UCSD-AML1 (cell line): ENCODE measurements around the gene NSMCE1.
A peak's percentile ranks its signal among the peaks of the same experiment; 100 is the strongest.

Experiments used
- DNase-seq: peaks from one replicate; lab custom pipeline; 2025; ENCODE audit not compliant: unreplicated experiment; lab: John Stamatoyannopoulos, UW

Gene NSMCE1

DNA sequence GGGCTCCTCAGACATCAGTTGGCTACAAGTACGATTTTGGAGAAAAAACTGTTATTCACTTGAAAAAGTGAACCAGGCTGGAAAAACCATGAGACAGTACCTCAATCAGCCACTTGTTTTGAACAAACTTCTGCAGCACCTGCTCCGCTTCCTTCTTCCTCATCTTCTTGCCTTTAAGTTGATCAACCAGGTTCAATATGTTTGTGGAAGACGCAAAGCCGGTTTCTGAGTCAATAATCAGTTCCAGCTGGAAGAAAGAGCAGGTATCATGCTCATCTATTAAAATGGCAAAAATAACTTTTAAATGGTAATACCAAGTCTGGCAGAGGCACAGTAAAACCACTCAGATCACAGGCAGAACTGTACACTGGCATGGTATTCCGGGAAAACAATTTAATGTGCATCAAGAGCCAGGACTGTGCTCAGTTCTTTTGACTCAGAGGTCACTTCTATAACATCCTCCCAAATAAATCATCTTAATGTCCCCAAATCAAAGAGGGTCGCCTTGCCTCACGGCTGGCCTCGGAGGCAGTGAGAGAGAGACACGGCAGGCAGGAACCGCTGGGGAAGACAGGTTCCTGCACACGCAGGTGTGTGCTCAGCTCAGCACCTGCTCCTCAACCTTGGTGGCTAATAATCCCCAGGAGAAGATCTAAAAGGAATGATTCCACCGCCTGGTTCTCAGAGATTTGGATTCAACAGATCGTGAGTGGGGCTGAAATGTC, 35.5 kb downstream of the NSMCE1 start:
- no peak for DNase-seq

- DNase-seq, result peak; percentile 51
Measured at GRCh38 chr16:27232061-27232900, 36.3 kb downstream of the NSMCE1 start.

GRCh38 chr16:27231692-27232060, 36.9 kb downstream of the NSMCE1 start:
- DNase-seq, result no peak

GRCh38 chr16:27230562-27231001, 38.0 kb downstream of the NSMCE1 start:
- DNase-seq, result no peak

DNA sequence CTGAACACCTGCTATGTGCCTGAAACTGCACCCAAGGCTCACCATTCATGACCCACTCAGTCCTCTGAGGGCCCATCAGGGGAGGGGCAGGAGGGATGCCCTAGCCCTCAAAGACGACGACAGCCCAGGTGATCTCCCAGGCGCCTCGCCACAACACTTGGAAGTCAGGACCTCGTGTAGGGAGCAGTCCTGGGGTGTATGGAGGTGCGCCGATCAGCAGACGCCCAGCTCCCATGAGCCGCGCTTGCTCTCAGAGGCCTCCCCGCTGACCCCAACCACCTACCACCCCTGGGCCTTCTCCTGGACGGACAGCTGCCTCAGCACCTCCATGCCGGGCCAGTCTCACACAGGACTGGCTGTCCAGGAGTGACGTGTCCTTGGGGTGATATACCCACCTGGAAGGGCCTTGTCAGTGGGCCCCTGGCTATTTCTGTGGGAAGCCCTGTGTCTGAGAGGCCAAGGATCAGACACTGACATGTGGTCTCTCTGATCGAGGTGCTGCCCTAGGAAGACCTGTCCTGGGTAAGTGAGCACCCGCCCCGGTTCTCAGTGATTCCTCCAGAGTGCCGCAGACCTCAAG, 38.6 kb downstream of the NSMCE1 start:
- DNase-seq, result no peak

DNA sequence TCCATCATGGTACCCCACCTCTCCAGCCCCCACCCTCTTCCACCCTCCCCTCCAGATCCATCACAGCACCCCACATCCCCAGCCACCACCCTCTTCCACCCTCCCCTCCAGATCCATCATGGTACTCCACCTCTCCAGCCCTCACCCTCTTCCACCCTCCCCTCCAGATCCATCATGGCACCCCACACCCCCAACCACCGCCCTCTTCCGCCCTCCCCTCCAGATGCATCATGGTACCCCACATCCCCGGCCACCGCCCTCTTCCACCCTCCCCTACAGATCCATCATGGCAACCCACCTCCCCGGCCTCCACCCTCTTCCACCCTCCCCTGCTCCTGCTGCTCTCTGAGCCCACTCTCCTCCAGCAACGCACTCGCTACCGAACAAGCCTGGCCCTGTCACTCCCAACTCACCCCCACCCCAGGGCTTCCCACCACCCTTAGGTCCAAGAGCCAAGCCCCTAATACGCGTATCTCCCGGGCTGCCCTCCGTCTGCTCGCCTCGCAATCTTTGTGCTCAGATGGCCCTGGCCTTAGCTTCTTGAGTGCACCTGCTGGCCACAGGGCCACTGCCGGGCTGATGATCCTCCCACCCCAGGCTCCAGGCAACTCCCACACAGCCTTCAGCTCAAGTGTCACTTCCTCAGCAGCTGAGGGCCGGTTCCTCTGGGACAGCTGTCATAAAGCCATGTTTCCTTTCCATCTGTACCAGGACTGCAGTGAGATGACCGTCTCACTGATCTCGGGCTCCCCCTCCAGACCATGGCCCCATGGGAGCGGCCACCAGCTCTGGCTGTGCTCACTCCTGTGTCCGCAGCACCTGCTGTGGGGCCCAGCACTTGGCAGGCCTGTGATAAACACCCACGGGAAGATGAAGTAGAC, 39.7 kb downstream of the NSMCE1 start:
- DNase-seq, result peak; percentile 58

- DNase-seq, result no peak
Measured at GRCh38 chr16:27228045-27228444, 40.5 kb downstream of the NSMCE1 start.

GRCh38 chr16:27226976-27227705, 41.4 kb downstream of the NSMCE1 start:
- DNase-seq, result no peak

DNA sequence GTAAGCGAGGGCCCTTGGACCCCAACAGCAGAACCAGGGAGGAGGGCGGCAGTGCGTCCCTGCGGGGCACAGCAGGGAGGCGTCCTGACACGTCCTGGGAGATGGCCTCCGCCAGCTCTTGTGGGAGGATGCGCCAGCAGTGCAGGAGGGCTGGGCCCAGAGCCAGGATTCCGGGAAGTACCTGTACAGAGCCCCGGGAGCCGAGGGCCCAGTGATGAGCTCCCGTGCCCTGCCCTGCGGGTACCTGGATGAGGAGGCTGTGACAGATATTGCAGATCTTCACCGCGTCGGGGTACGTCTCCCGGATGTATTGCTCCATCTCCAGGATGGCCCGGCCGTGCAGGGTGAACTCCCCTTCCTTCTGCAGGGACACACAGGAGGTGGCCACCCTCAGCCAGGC, 42.1 kb downstream of the NSMCE1 start:
- DNase-seq, result no peak

DNA sequence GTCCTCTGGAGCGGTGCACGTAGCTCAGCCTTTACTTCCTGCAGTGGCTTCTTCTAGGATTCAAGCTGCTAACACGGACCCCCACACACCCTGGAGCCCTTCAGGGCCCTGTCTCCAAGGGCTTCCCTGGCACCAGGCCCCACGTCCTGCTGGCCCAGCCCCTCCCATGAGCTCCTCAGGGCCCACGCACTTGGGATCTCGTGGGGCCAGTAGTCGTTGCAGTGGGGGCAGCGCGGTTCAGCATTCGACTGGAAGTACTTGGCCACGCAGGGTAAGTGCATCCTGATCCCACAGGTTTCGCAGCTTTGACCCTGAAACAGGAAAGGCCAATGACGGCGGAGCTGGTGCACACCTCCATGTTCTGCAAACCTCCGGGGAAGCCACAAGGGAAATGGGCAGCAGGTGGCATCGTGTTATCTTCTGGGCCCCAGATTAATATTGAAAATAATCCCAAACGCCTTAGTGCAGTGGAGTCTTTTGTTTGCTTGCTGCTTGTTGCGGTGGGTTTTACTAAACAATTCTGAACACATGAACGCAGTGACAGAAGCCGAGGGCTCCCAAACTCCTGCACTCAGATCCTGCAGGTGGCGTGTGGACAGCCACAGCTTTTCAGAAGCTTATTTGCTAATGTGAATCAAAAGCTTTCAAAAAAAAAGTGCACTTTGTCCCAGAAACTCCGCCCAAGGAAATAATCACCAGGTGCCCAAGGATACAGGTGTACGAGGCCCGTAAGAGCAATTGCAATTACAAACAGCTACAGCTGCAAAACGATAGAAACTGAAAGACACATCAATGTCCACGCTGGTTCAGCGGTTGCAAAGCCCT, 42.8 kb downstream of the NSMCE1 start:
- DNase-seq, result no peak

DNA sequence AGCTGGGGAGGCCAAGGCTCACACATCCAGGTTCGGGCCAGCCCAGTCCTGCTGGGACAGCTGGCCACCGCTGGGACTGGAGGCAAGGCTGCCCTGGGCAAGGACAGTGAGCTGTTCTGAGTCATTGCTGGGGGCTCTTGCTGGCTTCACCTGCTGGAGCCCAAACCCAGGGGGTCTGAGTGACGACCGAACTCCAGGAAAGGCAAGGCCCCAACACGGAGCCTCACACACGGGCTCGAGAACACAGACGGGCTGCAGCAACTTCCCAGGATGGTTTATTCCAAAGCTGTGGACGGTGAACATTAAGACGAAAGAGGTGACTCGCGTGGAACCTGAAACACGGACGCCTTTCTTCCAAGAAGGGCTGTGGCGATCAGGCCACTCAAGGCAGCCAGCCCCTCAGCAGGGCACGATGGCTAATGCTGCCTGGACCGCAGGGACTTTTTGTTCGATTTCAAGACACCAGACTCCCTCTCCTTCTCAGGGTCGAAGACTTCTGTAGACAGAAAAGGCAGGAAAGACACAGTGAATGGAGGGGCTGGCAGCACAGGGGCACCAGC, 43.8 kb downstream of the NSMCE1 start:
- DNase-seq, result no peak

DNA sequence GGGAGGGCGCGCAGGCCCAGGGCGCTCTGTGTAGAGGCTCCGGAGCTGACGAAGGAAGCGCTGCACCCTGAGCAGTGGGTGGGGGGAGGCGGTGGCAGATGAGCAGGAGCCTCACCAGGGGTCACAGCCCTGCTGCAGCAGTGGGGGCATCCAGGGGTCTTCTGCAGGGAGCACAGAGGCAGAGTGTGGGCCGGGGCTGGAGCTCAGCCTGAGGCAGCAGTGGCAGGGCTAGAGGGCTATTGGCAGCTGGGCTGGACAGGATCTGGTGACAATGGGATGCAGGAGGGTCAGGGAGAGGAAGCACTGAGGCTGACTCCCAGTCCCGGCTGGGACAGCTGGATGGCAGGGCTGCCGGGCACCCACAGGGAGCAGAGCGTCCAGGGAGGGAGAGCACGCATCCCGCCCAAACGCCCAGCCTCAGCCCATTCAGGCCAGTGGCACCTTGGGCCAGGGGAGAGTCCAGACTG, 44.3 kb downstream of the NSMCE1 start:
- DNase-seq, result no peak

DNA sequence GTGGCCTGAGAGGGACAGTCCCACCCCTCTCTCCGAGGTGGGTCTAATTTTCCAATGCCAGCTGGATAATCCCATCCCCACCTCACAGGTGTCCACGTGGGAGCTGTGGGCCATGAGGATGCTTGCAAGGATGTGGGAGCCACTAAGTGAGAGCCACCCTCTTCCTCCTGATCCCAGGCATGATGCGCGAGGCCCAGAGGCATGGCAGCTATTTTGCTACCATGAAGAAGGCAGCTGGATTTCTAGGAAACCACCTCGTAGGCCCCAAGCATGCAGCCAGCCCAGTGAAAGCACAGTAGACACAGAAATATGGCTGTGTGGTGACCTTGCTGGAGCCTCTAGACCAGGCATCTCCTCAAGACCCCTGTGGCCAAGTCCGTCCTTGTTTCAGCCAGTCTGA, 44.9 kb downstream of the NSMCE1 start:
- no peak for DNase-seq

- no peak for DNase-seq
Measured at GRCh38 chr16:27223226-27223610, 45.4 kb downstream of the NSMCE1 start.

- DNase-seq, result no peak
Measured at GRCh38 chr16:27222249-27223225, 46.0 kb downstream of the NSMCE1 start.

DNA sequence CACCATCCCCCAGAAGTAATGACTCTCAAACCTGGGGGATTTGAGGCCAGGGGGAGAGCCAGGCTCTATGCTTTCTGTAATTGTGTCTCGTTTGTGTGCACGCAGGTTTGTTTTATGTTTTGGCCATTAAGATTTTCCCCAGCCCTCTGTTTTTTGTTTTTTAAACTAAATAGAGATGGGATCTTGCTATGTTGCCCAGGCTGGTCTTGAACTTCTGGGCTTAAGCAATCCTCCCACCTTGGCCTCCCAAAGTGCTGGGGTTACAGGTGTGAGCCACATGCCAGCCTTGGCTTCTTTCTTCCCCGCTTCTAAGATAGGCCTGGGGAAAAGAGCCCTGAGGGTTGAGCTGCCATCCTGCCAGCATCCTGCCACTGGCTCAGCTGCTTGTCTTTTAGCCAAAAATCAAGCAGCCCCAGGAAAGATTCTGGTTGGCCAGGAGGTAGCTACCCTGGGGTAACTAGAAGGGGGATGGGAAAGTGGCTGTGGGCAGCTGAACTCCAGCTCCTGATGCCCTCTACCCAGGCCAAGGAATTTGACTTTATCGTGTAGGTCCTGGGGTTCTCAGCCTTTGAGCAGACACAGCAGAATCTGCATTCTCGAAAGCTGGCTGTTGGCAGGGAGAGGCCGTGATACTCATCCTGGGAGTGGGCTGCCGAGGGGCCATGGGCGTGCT, 46.9 kb downstream of the NSMCE1 start:
- DNase-seq, result no peak

- DNase-seq, result no peak
Measured at GRCh38 chr16:27220991-27221390, 47.6 kb downstream of the NSMCE1 start.
